Upper lobe of left lung (tissue), 6 donors: ENCODE measurements around the gene CCNK. TPM values are rescaled to one million over a fixed set of nuclear protein-coding genes. Genes with fewer than 3 reads are reported as not detected.

Source experiments
- ATAC-seq, 2 donors: fragments of 200-7000 bp; cut with Tn5 transposase; one replicate each; pipeline ENCODE4 v1.9.1; 2022; ENCODE audit warnings: mild to moderate bottlenecking in 2 of 2, moderate library complexity in 2 of 2; ENCODE audit not compliant: low FRiP score in 2 of 2
- DNase-seq, 2 donors: peaks; one replicate each; pipeline ENCODE4 v3.0.0-alpha.2; 2019 to 2020
- H3K27ac ChIP-seq, 4 donors: fragments of 200-600 bp; sonication (generic); one replicate each; pipeline ENCODE4 v1.5.1; 2016 to 2019
- H3K27me3 ChIP-seq, 4 donors: fragments of 200-600 bp; sonication (generic); one replicate each; pipeline ENCODE4 v1.5.1; 2017 to 2019
- H3K36me3 ChIP-seq, 4 donors: fragments of 200-600 bp; sonication (generic); one replicate each; pipeline ENCODE4 v1.5.1; 2016 to 2019
- H3K4me1 ChIP-seq, 4 donors: fragments of 200-600 bp; sonication (generic); one replicate each; pipeline ENCODE4 v1.5.1; 2018 to 2019
- H3K4me3 ChIP-seq, 4 donors: fragments of 200-600 bp; sonication (generic); one replicate each; pipeline ENCODE4 v1.5.1; 2017 to 2019; ENCODE audit warnings: mild to moderate bottlenecking in 2 of 4, moderate library complexity in 1 of 4
- H3K9me3 ChIP-seq, 4 donors: fragments of 200-600 bp; sonication (generic); one replicate each; pipeline ENCODE4 v1.5.1; 2018 to 2019
- EP300 ChIP-seq, 4 donors: sonication (generic); formaldehyde crosslinking; IDR thresholded peaks; one replicate each; pipeline ENCODE4 v1.5.1; 2017; ENCODE audit warnings: antibody characterized with exemption in 4 of 4, control low read depth in 2 of 4
- POLR2A ChIP-seq, 4 donors: fragments of 450-650 bp; IDR thresholded peaks; one replicate each; pipeline ENCODE4 v1.5.1; 2016 to 2017; ENCODE audit warnings: antibody characterized with exemption in 4 of 4, mild to moderate bottlenecking in 2 of 4
- POLR2AphosphoS5 ChIP-seq, 2 donors: sonication (generic); formaldehyde crosslinking; IDR thresholded peaks; one replicate each; pipeline ENCODE4 v1.5.1; 2017; ENCODE audit warnings: antibody characterized with exemption in 2 of 2
- WGBS, 2 donors: methylation state at CpG; one replicate each; pipeline ENCODE4 v1.1.5; 2017 to 2018; 5-methylcytosine and 5-hydroxymethylcytosine counted together
- total RNA-seq, 6 donors: library from RNA; depleted of rRNA in 4 of 6; stranded (reverse); fragments of >200 nt in 4 of 6; gene quantifications; one replicate each; pipeline versions ENCODE4 v1.1.0 to v1.2.1, GENCODE V29; 2016 to 2021
- TF ChIP-seq, protein P1 (sequence below), 6 experiments: fragments of 450-650 bp in 4 of 6; fragments of 200-600 bp in 2 of 6; sonication (generic) in 2 of 6; IDR thresholded peaks; one replicate each; pipeline ENCODE4 v1.5.1; 2016 to 2019; ENCODE audit warnings: antibody characterized with exemption in 6 of 6
- donor health status: DM: no; HTN: no; CAD: no; lungs with moderate emphysema.
- donor health status: DM: no; HTN: yes; CAD: no; lungs with severe emphysema.

The CCNK gene
- total RNA-seq, 6 donors from 2014 or later: 29.8 to 51.1 (median 44.0) TPM

DNA sequence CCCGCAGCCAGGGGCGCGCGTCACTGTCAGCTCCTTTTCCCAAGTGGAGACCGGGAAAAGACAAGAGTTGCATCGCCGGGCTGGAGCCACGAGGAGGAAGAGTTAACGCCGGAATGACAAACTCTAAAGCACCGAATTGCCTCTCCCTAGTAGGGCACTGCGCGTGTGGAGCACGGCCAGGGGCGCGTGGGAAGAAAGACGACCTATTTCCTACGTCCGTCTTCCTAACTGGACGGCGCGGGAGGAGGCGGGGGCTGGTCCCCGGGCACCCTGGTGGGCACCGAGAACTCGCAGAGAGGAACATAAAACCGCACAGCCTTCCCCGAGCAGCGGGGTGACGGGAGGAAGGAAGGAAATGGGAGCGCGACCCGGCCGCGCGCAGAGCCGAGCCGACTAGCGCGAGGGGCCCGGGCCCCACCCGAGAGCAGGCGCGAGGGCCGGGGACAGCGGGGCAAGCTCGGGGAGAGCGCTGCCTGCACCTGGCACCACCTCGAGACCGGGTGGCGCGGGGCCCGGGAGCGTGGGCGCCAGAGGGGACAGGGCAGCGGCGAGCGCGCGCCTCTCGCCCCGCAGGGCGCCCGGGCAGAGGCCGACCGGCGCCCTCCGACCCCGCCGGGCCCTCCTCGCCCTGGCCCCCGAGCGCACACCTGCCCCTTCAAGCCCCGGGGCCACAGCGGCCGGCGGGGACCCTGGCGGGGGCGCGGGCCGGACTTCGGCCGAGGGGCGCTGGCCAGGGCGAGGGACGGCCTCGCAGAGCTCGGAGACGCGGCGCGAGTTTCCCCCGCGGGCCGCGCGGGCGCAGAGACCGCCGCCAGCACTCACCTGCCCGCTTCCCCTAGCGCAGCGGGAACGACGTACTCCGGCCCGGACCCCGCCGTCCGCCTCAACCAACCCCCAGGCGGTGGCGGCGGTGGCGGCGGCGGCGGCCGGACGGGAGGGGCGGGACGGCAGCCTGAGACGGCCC, 1.0 kb upstream of the CCNK start, which contains the start of gene SETD3:
TSS of gene SETD3 (minus strand) at position 954 of the 964 bp plus-strand sequence. CDS start 15,054 bp downstream, outside the sequence.
- ATAC-seq (peak in 1 of 2 donors; percentile 23), DNase-seq (peak; percentile 59 to 92)
- TF ChIP-seq EP300 (IDR thresholded peaks at IDR 0.05) (no peak), POLR2A (IDR thresholded peaks at IDR 0.05) (peak in 3 of 4 donors; percentile 56 to 65 (median 58)), POLR2AphosphoS5 (IDR thresholded peaks at IDR 0.05) (peak; percentile 29 to 41)
- TF ChIP-seq, protein P1, sequence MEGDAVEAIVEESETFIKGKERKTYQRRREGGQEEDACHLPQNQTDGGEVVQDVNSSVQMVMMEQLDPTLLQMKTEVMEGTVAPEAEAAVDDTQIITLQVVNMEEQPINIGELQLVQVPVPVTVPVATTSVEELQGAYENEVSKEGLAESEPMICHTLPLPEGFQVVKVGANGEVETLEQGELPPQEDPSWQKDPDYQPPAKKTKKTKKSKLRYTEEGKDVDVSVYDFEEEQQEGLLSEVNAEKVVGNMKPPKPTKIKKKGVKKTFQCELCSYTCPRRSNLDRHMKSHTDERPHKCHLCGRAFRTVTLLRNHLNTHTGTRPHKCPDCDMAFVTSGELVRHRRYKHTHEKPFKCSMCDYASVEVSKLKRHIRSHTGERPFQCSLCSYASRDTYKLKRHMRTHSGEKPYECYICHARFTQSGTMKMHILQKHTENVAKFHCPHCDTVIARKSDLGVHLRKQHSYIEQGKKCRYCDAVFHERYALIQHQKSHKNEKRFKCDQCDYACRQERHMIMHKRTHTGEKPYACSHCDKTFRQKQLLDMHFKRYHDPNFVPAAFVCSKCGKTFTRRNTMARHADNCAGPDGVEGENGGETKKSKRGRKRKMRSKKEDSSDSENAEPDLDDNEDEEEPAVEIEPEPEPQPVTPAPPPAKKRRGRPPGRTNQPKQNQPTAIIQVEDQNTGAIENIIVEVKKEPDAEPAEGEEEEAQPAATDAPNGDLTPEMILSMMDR (IDR thresholded peaks at IDR 0.05): peak in 3 of 6 experiments; percentile 26 to 38 (median 37)
- no peaks in the 10 kb centered on the region for H3K36me3 ChIP-seq
- H3K27ac ChIP-seq: peak within 1 kb of the TSS; percentile 95 to 99 (median 96)
- H3K4me3 ChIP-seq: peak within 1 kb of the TSS; percentile 73 to 98 (median 95)
- no peaks in the 10 kb centered on the region for H3K27me3 ChIP-seq
- no peaks in the 10 kb centered on the region for H3K9me3 ChIP-seq
- WGBS, 2 donors: 1% methylated on average over 23 to 69 of the region's 122 CpGs
- peaks cover 38 to 60% (median 46%) of the 10 kb centered on the region in 4 donors for H3K4me1 ChIP-seq

DNA sequence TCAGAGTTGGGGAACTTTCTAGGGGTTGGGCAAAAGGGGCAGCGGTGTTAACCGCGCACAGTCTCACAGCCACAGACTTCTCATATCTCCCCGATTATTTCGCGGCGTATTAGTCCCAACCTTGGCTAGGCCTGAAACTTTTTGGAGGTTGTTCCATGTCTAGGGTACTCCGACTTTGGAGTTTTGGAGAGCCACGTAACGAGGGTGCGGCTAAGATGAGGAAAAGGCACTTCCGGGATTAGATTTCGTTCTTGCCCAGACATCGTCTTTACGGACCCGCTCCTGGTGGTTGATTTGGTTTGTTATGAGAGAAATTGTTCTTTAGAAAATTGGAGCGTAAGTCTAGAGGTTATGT, 513 bp downstream of the CCNK start:
- Histone ChIP-seq H3K36me3 (no peaks in the 10 kb centered on the region), H3K4me3 (peak overlapping the region; percentile 73 to 98 (median 95)), H3K27me3 (no peaks in the 10 kb centered on the region), H3K27ac (peak overlapping the region; percentile 95 to 99 (median 96)), H3K4me1 (peaks cover 35 to 47% (median 41%) of the 10 kb centered on the region in 4 donors), H3K9me3 (no peaks in the 10 kb centered on the region)
- TF ChIP-seq POLR2AphosphoS5 (IDR thresholded peaks at IDR 0.05) (no peak), EP300 (IDR thresholded peaks at IDR 0.05) (no peak), POLR2A (IDR thresholded peaks at IDR 0.05) (no peak)
- TF ChIP-seq, protein P1 (IDR thresholded peaks at IDR 0.05): no peak
- DNase-seq (no peak), ATAC-seq (peak in 1 of 2 donors; percentile 10)
- 0% methylated on average over 4 to 17 of the region's 17 CpGs for WGBS, 2 donors

DNA sequence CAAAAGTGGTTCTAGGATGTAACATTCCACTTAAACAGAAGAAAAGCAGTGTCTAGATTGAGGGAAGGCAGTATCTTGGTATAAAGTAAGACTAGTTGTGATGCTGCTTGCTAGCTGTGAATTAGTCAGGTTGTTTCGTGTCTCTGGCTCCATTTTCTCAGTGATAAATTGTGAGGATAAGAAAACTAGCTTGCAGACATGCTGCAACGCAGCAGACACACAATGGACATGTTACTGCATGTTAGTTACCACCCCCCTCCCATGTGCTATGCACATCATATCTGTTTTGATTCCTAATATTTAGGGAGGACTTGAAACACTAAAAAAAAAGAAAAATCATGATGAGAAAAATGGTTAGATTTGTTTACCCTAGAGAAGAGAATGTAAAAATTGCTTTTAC, 2.9 kb downstream of the CCNK start:
- Histone ChIP-seq H3K4me3 (no peak overlapping the region), H3K36me3 (no peaks in the 10 kb centered on the region), H3K27ac (no peak overlapping the region), H3K27me3 (no peaks in the 10 kb centered on the region), H3K4me1 (peaks cover 26 to 39% (median 32%) of the 10 kb centered on the region in 4 donors), H3K9me3 (no peaks in the 10 kb centered on the region)
- whole genome bisulfite sequencing, 2 donors: 44 to 58% methylated on average over 2 of the region's 2 CpGs
- ATAC-seq: no peak
- DNase-seq: no peak
- TF ChIP-seq POLR2A (IDR thresholded peaks at IDR 0.05) (no peak), EP300 (IDR thresholded peaks at IDR 0.05) (no peak)

DNA sequence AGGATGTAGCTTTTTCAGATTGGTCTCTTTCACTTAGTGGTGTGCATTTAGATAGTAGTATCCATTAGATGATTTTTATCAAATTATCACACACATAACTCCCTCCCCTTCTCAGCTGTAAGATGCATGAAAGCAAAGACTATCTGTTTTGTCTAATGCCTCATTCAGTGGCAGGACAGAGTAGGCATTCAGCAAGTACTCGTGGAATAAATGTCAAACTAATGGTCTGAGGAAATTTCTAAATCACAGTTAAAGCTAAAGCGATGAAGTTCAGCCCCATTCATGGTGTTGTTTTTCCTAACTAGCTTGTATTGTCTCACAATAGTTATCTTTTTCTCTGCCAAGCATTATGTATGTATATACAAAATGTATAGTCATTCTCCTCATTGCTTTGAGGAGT, 16.1 kb downstream of the CCNK start:
- Histone ChIP-seq H3K27me3 (no peaks in the 10 kb centered on the region), H3K36me3 (peaks cover 39 to 99% (median 71%) of the 10 kb centered on the region in 4 donors), H3K9me3 (no peaks in the 10 kb centered on the region), H3K27ac (no peak overlapping the region), H3K4me3 (no peak overlapping the region), H3K4me1 (no peaks in the 10 kb centered on the region)
- TF ChIP-seq EP300 (IDR thresholded peaks at IDR 0.05) (no peak), POLR2AphosphoS5 (IDR thresholded peaks at IDR 0.05) (no peak), POLR2A (IDR thresholded peaks at IDR 0.05) (no peak)
- TF ChIP-seq, protein P1 (IDR thresholded peaks at IDR 0.05): no peak
- DNase-seq: no peak
- ATAC-seq: no peak
- 95 to 98% methylated on average over 2 of the region's 2 CpGs for WGBS, 2 donors

DNA sequence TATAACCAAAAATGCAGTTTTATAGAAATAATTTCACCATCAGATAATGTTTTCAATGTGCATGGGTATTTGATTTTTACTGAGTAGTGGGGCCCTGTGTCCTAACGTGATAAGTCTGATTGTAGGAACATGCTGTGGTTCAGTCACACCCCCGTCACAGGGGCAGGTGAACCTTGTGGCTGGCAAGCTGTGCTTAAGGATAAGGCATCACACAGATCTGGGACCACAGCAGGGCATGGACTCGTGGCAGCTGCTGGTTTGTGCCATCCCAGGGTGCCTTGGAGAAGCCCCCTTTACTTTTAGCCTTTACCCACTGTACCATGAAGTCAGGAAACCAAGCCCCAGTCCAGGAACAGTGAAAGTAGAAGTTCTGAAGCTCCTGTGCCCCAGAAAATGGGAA, 16.7 kb downstream of the CCNK start:
- Histone ChIP-seq H3K27ac (no peak overlapping the region), H3K27me3 (no peaks in the 10 kb centered on the region), H3K36me3 (peaks cover 44 to 99% (median 73%) of the 10 kb centered on the region in 4 donors), H3K4me3 (no peak overlapping the region), H3K4me1 (no peaks in the 10 kb centered on the region), H3K9me3 (no peaks in the 10 kb centered on the region)
- no peak for ATAC-seq
- WGBS, 2 donors: 93 to 96% methylated on average over 2 to 3 of the region's 3 CpGs
- no peak for TF ChIP-seq POLR2AphosphoS5 (IDR thresholded peaks at IDR 0.05)
- TF ChIP-seq, protein P1 (IDR thresholded peaks at IDR 0.05): no peak
- TF ChIP-seq POLR2A (IDR thresholded peaks at IDR 0.05): no peak
- no peak for TF ChIP-seq EP300 (IDR thresholded peaks at IDR 0.05)
- DNase-seq: no peak
